Activated CD4-positive, alpha-beta T cell treated with anti-CD3 and anti-CD28 coated beads, Interleukin-10, Interleukin-2, amounts not matched to agents 100 ng/mL and 50 ng/mL, durations not matched to agents 16 hours and 8 hours (primary cell): ENCODE data around the gene GGN.
"Not testable (repeated sequence)": the region's sequence is repeated elsewhere in the genome, so short reads cannot be mapped to it uniquely, and the experiment has no call there.

Experiments used
- DNase-seq: peaks from one replicate; pipeline ENCODE4 v3.0.0-alpha.2; 2020

GGN gene

GRCh38 chr19:38386300-38386970 is 1.4 kb downstream of the GGN start:
- DNase-seq: no peak

DNA sequence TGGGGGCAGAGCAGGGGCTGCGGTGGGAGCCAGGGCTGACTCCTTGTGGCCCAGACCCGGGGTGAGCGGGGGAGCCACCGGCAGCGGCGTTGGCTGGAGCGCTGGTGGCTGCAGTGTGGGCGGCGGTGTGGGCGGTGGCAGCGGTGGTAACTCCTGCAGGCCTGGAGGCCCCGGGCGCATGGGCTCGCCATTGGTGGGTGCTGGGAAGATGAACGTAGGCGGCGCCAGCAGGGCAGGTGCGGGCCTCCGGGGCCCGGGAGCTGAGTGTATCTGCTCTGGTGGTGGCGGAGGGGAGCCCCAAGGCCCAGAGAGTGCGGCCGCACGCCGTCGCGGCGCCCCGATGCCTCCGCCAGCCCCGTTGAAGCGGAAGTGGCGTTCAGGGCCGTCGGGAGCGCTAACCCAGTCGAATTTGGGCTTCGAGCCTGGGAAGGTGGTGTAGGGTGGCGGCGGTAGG is 2.0 kb downstream of the GGN start:
- DNase-seq: no peak

- DNase-seq: no peak
Observed at GRCh38 chr19:38385057-38385803, 2.6 kb downstream of the GGN start.

DNA sequence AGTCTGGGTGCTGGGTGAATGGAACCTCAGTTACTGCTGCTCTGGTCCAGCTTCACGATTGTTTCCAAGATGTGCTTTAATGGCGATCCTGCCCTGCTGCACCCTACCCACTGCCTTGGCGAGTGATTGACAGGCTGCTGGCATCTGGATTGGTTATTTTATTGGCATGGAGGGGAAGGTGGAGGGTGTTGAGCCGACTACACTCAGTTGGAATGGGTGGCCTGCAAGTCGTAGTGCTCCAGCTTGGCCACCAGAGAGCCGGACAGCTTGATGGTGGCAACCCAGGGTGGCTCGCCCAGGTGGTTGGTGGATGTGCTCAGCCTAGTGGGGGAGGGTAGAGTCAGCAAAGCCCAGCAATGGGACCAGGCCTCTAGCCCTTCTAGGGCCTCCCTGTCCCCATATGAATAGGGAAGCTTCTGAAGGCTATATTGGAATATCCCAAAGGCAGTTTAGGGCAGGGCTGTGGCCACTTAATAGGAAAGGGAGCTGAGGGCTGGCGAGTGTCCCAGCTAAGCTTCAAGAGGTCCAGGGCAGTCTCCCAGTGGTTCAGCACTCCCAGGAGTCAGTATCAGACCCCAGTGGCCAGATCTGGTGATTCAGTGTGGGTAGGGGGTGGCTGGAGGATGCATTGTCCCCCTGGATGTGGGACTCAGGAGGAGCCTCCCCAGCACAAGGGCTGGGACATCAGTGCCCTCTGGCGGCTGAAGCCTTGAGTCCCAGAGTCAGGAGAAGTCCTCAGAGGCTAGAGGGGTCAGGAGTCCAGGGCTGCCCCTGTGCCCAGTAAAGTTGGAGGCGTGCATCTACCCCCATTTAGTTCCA is 3.4 kb downstream of the GGN start:
- DNase-seq: no peak

- no peak for DNase-seq
Observed at GRCh38 chr19:38383743-38384142, 4.1 kb downstream of the GGN start.

- DNase-seq: no peak
Observed at GRCh38 chr19:38383184-38383583, 4.7 kb downstream of the GGN start.

DNA sequence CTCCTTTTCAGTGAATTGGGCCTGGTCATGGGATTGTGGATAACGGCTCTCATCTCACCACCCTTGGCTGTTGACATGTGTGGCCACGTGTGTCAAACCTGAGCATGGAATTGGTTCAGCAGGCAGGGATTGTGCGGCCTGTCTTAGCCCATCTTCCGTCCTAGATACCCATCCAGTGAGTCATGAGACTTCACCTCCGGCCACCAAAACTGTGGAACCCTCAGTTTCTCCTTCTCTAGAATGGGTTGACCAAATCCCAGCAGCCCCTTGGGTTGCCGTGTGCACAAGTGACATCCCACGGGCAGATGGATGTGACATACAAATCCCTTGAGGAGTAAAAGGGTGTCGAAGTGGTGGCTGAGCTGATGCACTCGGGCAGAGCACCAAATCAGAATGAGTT is 6.7 kb downstream of the GGN start:
- DNase-seq: no peak

- no peak for DNase-seq
Observed at GRCh38 chr19:38378866-38379265, 9.0 kb downstream of the GGN start.

GRCh38 chr19:38377052-38377451 is 10.8 kb downstream of the GGN start:
- DNase-seq: no peak

DNA sequence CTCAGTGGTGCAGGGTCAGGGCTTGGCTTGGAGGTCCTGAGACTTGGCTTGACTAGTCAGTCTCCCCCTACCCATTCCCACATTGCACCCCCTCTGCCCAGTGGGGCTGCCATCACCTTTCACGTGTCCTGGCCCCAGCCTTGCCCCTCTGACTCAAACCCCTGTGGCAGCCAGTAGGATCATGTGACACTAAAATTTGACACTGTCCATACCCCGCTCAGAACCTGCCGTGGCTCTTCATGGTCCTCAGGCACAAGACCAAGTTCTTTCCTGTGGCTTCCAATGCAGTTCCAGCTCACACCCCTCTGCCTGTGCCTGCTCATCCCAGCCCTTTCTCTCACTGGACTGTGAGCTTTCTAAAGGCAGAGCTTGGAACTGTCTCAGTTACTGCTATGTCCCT is 11.3 kb downstream of the GGN start:
- DNase-seq: no peak

DNA sequence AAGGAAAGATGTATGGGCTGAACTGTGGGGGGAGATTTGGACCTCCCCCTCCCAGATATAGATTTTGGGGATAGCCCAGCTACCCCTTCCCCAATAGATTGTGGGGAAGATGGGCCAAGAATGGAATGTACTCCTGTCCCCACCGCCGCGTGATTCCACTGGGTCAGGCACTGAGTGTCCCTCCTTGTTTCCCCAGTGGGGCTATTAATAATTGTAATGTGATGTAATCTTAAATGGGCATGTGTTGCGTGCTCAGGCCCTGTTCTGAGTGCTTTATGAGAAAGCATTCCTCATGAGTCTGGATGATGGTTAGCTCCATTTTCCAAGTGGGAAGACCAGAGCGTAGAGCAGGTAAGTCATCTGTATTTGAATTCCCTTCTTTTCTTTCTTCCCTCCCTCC is 12.1 kb downstream of the GGN start:
- no peak for DNase-seq

DNA sequence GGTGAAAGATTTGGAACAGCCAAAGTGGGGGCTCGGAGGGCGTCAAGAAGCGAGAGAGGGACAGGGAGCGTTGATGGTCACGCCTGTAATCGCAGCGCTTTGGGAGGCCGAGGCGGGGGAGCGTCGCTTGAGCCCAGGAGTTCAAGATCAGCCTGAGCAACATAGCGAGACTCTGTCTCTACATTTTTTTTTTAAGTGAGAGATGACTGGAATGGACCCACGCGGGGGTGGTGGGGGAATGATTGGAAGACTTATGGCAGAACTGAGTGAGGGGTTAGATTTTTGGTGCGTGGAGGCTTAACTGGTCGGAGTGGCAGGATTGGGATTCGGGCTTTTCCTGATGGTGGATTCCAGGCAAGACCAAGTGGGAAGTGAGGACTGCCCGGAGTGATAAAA is 12.7 kb downstream of the GGN start:
- DNase-seq: no peak

GRCh38 chr19:38374332-38375097 is 13.3 kb downstream of the GGN start, which contains the start of gene PSMD8:
Gene PSMD8 (plus strand): TSS chr19:38374571. CDS start chr19:38374602, 31 bp downstream.
- DNase-seq: peak; percentile 100

DNA sequence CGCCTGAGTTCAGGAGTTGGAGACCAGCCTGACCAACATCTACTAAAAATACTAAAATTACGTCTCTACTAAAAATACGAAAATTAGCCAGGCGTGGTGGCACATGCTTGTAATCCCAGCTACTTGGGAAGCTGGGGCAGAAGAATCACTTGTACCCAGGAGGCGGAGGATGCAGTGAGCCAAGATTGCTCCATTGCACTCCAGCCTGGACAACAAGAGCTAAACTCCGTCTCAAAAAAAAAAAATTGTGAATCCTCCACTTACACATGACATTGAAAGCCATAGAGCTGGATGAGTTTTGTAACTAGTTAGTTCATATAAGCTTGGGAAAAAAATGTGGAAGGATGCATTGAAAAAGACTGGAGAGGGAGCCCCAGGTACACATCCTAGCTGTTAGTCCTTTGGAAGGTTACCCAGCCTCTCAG is 13.9 kb downstream of the GGN start:
- no peak for DNase-seq

GRCh38 chr19:38371081-38371480 is 16.8 kb downstream of the GGN start:
- no peak for DNase-seq

DNA sequence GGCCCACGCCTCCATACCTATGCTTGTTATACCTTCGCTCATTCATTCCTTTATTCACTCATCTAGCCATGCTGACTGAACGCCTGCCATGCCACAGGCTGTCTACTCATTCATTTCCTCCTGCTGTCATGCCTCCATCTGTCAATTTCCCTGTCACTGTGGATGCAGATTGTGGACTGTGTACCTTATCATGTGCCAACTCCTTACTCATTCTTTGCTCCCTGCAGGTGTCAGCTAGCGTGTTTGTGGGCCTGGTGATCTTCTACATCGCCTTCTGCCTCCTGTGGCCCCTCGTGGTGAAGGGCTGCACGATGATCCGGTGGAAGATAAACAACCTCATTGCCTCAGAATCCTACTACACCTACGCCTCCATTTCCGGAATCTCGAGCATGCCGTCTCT is 17.5 kb downstream of the GGN start:
- no peak for DNase-seq

- no peak for DNase-seq
Observed at GRCh38 chr19:38369584-38369983, 18.2 kb downstream of the GGN start.

GRCh38 chr19:38367041-38367440 is 20.8 kb downstream of the GGN start:
- no peak for DNase-seq

GRCh38 chr19:38362946-38363688 is 24.7 kb downstream of the GGN start:
- DNase-seq: not testable (repeated sequence)

- DNase-seq: peak; percentile 90
Observed at GRCh38 chr19:38362076-38362945, 25.5 kb downstream of the GGN start.

- DNase-seq: peak; percentile 82
Observed at GRCh38 chr19:38361633-38362075, 26.2 kb downstream of the GGN start.
